Lower lobe of right lung (tissue), 2 donors: ENCODE results near the gene MPC1. TPM values are rescaled to one million over a fixed set of nuclear protein-coding genes. Genes with fewer than 3 reads are reported as not detected.

Experiments used
- ATAC-seq, 2 donors: fragments of 200-7000 bp; cut with Tn5 transposase; one replicate each; pipeline ENCODE4 v1.9.1; 2020 to 2022; ENCODE audit warnings: mild to moderate bottlenecking in 2 of 2, moderate library complexity in 2 of 2
- DNase-seq: peaks from one replicate; pipeline ENCODE4 v3.0.0-alpha.2; 2020
- H3K27ac ChIP-seq: fragments of 200-600 bp; one replicate; pipeline ENCODE4 v1.8.0; 2022
- H3K27me3 ChIP-seq: fragments of 200-600 bp; one replicate; pipeline ENCODE4 v1.8.0; 2022; ENCODE audit warnings: low read depth
- H3K36me3 ChIP-seq: fragments of 200-600 bp; one replicate; pipeline ENCODE4 v1.8.0; 2022; ENCODE audit warnings: mild to moderate bottlenecking
- H3K4me1 ChIP-seq: fragments of 200-600 bp; one replicate; pipeline ENCODE4 v1.8.0; 2022
- H3K4me3 ChIP-seq: fragments of 200-600 bp; one replicate; pipeline ENCODE4 v1.8.0; 2022; ENCODE audit warnings: mild to moderate bottlenecking
- H3K9me3 ChIP-seq: fragments of 200-600 bp; one replicate; pipeline ENCODE4 v1.8.0; 2022
- intact Hi-C: fragments of 100-400 bp; cut with DNase I; formaldehyde crosslinking; loops from one replicate; pipeline ENCODE4 v1.11.0; 2022
- total RNA-seq: library from RNA; stranded (reverse); fragmentation: NEBNext Ultra II Directional; extraction: Animal tissue kit (Norgen Biotek cat#: 25700); gene quantifications from one replicate; pipeline ENCODE4 v1.2.1, GENCODE V29; 2021
- TF ChIP-seq, protein P1 (sequence below): fragments of 200-600 bp; IDR thresholded peaks from one replicate; pipeline ENCODE4 v1.8.0; 2022; ENCODE audit warnings: antibody characterized with exemption, mild to moderate bottlenecking
- donor health status: DM: no; HTN: yes; CAD: no; lungs with severe emphysema.

Gene MPC1
- total RNA-seq, 1 donor from 2014 or later: 46.8 TPM

DNA sequence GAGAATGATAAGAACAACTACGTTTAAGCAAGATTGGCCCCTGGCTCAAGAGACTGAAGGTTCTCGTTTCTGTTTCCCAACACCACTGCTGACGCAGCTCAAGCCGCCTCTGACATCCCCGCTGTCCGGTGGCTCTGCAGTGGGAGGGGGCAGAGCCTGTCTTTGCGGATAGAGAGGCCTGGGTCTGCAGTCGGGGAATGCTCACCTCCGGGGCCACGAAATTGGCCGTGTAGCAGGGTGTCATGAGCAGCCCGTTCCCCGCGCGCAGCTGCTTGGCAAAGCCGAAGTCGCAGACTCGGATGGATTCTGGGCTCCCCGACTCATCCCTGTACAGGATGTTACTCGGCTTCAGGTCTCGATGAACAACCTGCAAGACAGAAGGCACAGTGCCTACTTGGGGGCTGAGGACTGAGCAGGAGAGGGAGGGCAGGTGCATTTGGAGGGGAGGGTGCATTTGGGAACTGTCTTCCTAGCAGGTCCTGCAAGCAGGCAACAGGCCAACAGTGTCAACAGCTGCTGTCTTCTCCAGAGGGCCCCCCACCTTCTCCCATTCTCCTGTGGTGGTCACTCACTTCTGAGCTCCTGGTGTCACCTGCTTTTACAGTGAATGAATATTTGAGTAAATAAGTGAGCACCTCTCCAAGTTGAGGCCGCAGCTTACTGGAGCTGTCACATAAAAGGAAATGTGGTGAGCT, 40.5 kb upstream of the MPC1 start:
- Histone ChIP-seq H3K4me1 (no peaks in the 10 kb centered on the region), H3K4me3 (no peak overlapping the region), H3K9me3 (no peaks in the 10 kb centered on the region), H3K27me3 (no peaks in the 10 kb centered on the region), H3K36me3 (peaks cover 67% of the 10 kb centered on the region), H3K27ac (no peak overlapping the region)
- TF ChIP-seq, protein P1, sequence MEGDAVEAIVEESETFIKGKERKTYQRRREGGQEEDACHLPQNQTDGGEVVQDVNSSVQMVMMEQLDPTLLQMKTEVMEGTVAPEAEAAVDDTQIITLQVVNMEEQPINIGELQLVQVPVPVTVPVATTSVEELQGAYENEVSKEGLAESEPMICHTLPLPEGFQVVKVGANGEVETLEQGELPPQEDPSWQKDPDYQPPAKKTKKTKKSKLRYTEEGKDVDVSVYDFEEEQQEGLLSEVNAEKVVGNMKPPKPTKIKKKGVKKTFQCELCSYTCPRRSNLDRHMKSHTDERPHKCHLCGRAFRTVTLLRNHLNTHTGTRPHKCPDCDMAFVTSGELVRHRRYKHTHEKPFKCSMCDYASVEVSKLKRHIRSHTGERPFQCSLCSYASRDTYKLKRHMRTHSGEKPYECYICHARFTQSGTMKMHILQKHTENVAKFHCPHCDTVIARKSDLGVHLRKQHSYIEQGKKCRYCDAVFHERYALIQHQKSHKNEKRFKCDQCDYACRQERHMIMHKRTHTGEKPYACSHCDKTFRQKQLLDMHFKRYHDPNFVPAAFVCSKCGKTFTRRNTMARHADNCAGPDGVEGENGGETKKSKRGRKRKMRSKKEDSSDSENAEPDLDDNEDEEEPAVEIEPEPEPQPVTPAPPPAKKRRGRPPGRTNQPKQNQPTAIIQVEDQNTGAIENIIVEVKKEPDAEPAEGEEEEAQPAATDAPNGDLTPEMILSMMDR: no peak
- intact Hi-C loops: no loop called here
- DNase-seq (no peak), ATAC-seq (no peak)

GRCh38 chr6:166422201-166422940, 39.6 kb upstream of the MPC1 start:
- Histone ChIP-seq H3K4me3 (no peak overlapping the region), H3K9me3 (no peaks in the 10 kb centered on the region), H3K27me3 (no peaks in the 10 kb centered on the region), H3K4me1 (no peaks in the 10 kb centered on the region), H3K36me3 (peaks cover 75% of the 10 kb centered on the region), H3K27ac (no peak overlapping the region)
- DNase-seq (no peak), ATAC-seq (no peak)
- intact Hi-C loops: no loop called here
- TF ChIP-seq, protein P1: no peak

DNA sequence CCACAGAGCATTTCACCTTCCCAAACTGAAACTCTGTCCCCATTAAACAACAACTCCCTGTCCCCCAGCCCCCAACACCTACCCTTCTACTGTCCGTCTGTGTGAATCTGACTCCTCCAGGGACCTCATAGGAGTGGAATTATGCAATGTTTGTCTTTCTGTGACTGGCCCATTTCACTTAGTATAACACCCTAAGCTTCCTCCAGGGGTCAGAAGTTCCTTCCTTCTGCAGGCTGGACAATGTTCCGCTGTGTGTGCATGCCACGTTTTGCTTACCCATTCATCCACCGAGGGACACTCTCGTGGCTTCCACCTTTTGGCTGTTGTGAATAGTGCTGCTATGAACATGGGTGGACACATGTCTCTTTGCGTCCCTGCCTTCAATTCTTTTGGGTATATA, 37.6 kb upstream of the MPC1 start:
- H3K27ac ChIP-seq: no peak overlapping the region
- H3K4me1 ChIP-seq: no peaks in the 10 kb centered on the region
- ATAC-seq: peak; percentile 74 to 75
- peaks cover 86% of the 10 kb centered on the region for H3K36me3 ChIP-seq
- H3K9me3 ChIP-seq: no peaks in the 10 kb centered on the region
- TF ChIP-seq, protein P1: peak; percentile 19
- intact Hi-C loops: no loop called here
- no peak for DNase-seq
- no peak overlapping the region for H3K4me3 ChIP-seq
- no peaks in the 10 kb centered on the region for H3K27me3 ChIP-seq

GRCh38 chr6:166419717-166420116, 37.0 kb upstream of the MPC1 start:
- intact Hi-C loops: no loop called here
- H3K4me1 ChIP-seq: no peaks in the 10 kb centered on the region
- H3K27me3 ChIP-seq: no peaks in the 10 kb centered on the region
- no peaks in the 10 kb centered on the region for H3K9me3 ChIP-seq
- peaks cover 89% of the 10 kb centered on the region for H3K36me3 ChIP-seq
- TF ChIP-seq, protein P1: no peak
- no peak overlapping the region for H3K4me3 ChIP-seq
- H3K27ac ChIP-seq: no peak overlapping the region
- no peak for ATAC-seq
- DNase-seq: no peak

GRCh38 chr6:166419286-166419685, 36.5 kb upstream of the MPC1 start:
- peaks cover 89% of the 10 kb centered on the region for H3K36me3 ChIP-seq
- no peaks in the 10 kb centered on the region for H3K27me3 ChIP-seq
- H3K27ac ChIP-seq: no peak overlapping the region

More at GRCh38 chr6:166419286-166419685, 36.5 kb upstream of the MPC1 start:
- Histone ChIP-seq H3K4me1 (no peaks in the 10 kb centered on the region), H3K4me3 (no peak overlapping the region), H3K9me3 (no peaks in the 10 kb centered on the region)
- ATAC-seq (peak in 1 of 2 donors; percentile 29), DNase-seq (no peak)
- TF ChIP-seq, protein P1: no peak
- intact Hi-C loops: no loop called here
